BE2C (cell line): ENCODE measurements around the gene NPR1.

Experiments used
- DNase-seq: peaks from one replicate; pipeline ENCODE4 v3.0.0-alpha.2; 2020
- H3K27me3 ChIP-seq: fragments of 250-450 bp; sonication (Bioruptor Pico); 2 replicates; pipeline ENCODE4 v1.5.1; 2020; ENCODE audit warnings: mild to moderate bottlenecking
- H3K36me3 ChIP-seq: fragments of 250-450 bp; sonication (Bioruptor Pico); 2 replicates; pipeline ENCODE4 v1.5.1; 2020; ENCODE audit warnings: mild to moderate bottlenecking
- H3K4me1 ChIP-seq: fragments of 250-450 bp; sonication (Bioruptor Pico); 2 replicates; pipeline ENCODE4 v1.5.1; 2020
- H3K4me3 ChIP-seq: 2 replicates; pipeline ENCODE4 v1.5.1; 2011; ENCODE audit warnings: low read depth, low read length
- H3K9me3 ChIP-seq: fragments of 250-450 bp; sonication (Bioruptor Pico); 2 replicates; pipeline ENCODE4 v1.5.1; 2020
- CTCF ChIP-seq: IDR thresholded peaks from 2 replicates; pipeline ENCODE4 v1.5.1; 2012; ENCODE audit warnings: mild to moderate bottlenecking, low read depth, low read length

NPR1 gene

GRCh38 chr1:153648000-153648643 is 30.4 kb upstream of the NPR1 start:
- no peak overlapping the region for H3K4me3 ChIP-seq
- H3K9me3 ChIP-seq = no peaks in the 10 kb centered on the region
- H3K27me3 ChIP-seq = no peaks in the 10 kb centered on the region
- H3K4me1 ChIP-seq = peaks cover 4% of the 10 kb centered on the region; the same call in 1 of the 2 replicates
- no peak for DNase-seq
- peaks cover 39% of the 10 kb centered on the region for H3K36me3 ChIP-seq
- TF ChIP-seq CTCF = no peak

GRCh38 chr1:153649137-153649862 is 29.2 kb upstream of the NPR1 start:
- DNase-seq = no peak
- Histone ChIP-seq H3K4me1 (peaks cover 4% of the 10 kb centered on the region; the same call in 1 of the 2 replicates), H3K4me3 (no peak overlapping the region), H3K36me3 (peaks cover 27% of the 10 kb centered on the region), H3K9me3 (no peaks in the 10 kb centered on the region), H3K27me3 (no peaks in the 10 kb centered on the region)
- no peak for TF ChIP-seq CTCF

GRCh38 chr1:153649863-153650235 is 28.6 kb upstream of the NPR1 start:
- H3K27me3 ChIP-seq = no peaks in the 10 kb centered on the region
- DNase-seq = no peak
- peaks cover 4% of the 10 kb centered on the region; the same call in 1 of the 2 replicates for H3K4me1 ChIP-seq
- H3K4me3 ChIP-seq = no peak overlapping the region
- no peaks in the 10 kb centered on the region for H3K9me3 ChIP-seq
- H3K36me3 ChIP-seq = peaks cover 21% of the 10 kb centered on the region
- TF ChIP-seq CTCF = no peak

GRCh38 chr1:153651771-153652170 is 26.7 kb upstream of the NPR1 start:
- H3K36me3 ChIP-seq = peaks cover 2% of the 10 kb centered on the region
- no peaks in the 10 kb centered on the region for H3K9me3 ChIP-seq
- no peak for TF ChIP-seq CTCF
- H3K4me1 ChIP-seq = peaks cover 4% of the 10 kb centered on the region; the same call in 1 of the 2 replicates
- H3K4me3 ChIP-seq = no peak overlapping the region
- DNase-seq = no peak
- H3K27me3 ChIP-seq = no peaks in the 10 kb centered on the region

- Histone ChIP-seq H3K36me3 (no peaks in the 10 kb centered on the region), H3K4me3 (no peak overlapping the region), H3K9me3 (no peaks in the 10 kb centered on the region), H3K27me3 (no peaks in the 10 kb centered on the region), H3K4me1 (peaks cover 4% of the 10 kb centered on the region; the same call in 1 of the 2 replicates)
- no peak for TF ChIP-seq CTCF
- no peak for DNase-seq
Observed at GRCh38 chr1:153652805-153653500, 25.5 kb upstream of the NPR1 start.
